Jurkat, Clone E6-1 (cell line): ENCODE measurements around the gene PTGDS.

Experiments
- DNase-seq: peaks from one replicate; pipeline ENCODE4 v3.0.0-alpha.2; 2011; ENCODE audit warnings: low read depth, low spot score
- H3K4me3 ChIP-seq: 2 replicates; pipeline ENCODE4 v1.5.1; 2011; ENCODE audit warnings: mild to moderate bottlenecking, low read length, control low read depth, moderate library complexity

The PTGDS gene

DNA sequence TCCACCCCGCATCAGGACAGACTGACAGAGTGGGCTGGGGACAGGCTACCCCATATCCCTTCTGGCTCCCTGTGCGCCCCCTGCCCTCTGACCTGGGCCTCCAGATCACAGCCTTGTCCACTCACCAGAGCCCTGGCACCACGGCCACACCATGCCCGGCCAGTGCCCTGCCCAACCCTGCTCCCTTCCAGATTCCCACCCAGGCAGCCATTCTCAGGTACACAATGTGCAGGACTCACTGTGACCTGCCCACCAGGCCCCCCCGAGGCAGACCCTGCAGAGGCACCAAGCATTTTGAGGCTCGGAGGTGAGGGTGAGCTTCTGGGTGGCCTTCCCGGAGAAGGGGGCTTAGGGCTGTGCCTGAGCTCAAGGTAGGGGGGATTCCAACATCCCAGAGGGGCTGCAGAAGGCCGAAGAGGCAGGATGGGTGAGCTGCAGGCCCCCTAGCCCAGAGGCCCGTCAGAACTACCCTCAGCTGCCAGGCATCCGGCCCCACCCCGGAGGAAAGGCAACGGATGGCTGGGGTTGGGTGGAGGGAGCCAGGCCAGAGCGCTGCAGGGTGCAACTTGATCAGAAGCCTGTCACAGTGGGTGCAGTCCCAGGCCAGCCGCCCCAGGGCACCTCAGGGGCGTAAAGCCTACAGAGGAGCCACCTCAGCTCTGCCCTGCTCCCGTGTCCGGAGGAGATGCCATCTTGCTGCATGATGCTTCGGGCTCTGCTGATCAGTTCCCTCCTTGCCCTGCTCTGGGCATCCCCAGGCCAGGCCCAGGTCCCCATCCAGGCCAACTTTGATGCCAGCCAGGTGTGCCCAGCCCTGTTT, 5.1 kb downstream of the PTGDS start, which contains the start of gene LCNL1:
LCNL1 (plus strand) TSS at position 762 of the 820 bp plus-strand sequence. CDS start 594 bp downstream, outside the sequence.
- DNase-seq = no peak
- H3K4me3 ChIP-seq = no peak within 1 kb of the TSS

DNA sequence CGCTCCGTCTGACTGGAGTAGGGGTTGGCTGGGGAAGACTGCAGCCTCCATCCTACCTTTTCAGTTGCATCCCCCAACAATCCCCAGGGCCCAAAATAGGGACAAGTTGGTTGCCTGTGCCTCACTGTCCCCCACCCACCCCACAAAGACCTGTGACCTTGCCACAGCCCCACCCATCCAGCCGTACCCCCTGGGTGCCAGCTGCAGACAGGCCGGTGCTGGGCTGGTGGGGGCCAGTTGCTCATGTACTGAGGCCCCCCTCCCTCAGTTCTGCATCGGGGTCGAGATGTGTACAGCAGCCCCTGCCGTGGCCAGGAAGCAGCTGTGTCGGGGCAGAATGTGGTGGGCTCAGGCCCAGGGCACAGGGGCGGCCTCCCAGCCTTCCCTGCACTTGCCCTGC, 5.9 kb downstream of the PTGDS start:
- H3K4me3 ChIP-seq = no peak overlapping the region
- DNase-seq = no peak

DNA sequence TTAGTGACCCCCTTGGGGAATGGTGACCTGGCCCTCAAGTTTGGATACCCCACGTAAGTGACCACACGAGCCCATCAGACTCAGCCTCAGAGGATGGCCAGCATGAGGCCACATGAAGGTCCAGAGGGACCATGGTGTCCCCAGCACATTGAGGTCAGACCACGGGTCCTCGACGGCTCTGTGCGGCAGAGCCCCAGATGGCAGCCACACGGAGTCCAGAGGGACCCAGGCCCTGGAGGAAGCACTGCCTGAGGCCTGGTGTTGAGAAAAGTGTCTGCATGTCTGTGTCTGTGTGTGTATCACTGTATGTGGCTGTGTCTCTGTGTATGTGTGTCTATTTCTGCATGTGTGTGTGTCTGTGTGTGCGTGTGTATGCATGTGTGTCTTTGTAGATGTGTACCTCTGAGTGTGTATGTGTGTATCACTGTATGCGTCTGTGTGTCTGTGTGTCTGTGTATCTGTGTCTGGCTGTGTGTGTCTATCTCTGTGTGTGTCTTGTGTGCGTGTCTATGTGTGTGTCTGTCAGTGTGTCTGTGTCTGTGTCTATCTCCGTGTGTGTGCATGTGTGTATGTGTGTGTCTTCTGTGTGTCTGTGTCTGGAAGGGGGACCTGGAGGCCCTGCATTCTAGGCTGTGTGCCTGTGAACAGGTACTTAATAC, 6.5 kb downstream of the PTGDS start:
- H3K4me3 ChIP-seq = no peak overlapping the region
- no peak for DNase-seq

DNA sequence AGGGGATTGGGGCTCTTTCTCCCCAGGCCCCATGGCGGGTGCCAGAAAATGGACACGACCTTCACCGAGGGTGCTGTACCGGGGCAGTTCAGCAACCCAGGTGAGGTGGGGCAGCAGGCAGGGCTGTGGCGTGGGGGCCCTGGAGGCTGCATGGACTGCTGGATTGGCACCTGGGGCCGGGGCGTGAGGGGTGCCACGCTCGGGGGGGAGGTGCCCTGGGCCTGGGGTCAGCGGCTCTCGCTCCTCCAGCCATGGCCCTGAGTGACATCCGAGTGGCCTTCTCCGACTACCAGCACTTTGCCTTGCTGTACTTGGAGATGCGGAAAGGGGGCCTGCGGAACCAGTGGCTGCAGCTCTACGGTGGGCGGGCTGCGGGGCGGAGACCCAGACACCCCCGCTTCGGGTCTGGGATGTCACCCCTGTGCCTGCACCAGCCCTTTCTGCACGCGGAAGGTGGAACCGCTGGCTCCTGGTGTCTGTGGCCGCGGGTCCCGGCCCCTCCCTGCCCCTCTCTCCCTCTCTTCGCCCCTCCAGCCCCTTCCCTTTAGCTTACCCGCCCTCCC, 7.2 kb downstream of the PTGDS start:
- DNase-seq = no peak

DNA sequence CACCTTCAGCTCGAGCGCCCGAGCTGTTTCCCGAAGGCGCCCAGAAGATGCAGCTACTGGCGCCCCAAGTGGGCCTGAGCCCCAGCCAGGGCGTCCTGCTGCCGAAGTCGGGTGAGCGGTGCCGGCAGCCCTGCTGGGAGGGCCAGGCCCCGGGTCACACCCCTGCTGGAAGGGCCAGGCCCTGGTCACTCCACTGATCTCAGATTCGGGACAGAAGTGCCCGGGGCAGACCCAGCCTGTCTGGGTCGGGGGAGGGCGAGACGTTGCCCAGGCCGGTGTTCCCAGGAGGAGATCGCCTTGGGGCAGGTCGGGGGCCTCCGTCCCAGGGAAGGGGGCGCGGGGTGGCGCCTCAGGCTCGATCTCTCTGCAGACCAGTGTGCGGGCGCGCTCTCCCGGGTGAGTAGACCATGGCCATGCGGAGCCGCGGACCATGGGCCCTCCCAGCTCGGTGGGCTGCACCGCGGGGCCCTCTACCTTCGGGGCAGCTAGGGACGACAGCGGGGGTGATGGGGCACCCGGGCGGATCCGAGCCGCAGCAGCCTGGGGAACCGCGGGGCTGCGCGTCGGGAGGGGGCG, 7.8 kb downstream of the PTGDS start:
- H3K4me3 ChIP-seq = no peak overlapping the region
- DNase-seq = no peak

More for the DNA sequence above, 7.2 kb downstream of the PTGDS start:
- no peak overlapping the region for H3K4me3 ChIP-seq

DNA sequence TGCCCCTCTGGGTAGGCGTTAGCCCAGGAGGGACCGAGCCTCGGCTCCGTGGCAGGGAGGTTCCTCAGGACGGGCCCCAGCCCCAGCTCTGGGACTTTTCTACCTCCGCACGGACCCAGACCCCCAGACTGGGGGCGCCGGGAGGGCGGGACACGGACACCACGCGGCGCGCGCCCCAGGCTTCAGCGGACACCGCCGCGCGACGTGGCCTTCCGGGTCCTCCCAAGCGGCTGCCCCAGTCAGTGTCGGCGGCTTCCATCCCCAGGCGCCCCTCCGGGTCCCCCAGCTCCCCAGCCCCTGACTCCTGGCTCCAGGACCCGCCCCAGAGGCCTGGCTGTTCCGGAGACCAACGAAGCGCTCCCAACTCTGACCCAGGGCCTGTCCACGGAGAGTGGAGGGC, 8.5 kb downstream of the PTGDS start:
- DNase-seq = no peak

DNA sequence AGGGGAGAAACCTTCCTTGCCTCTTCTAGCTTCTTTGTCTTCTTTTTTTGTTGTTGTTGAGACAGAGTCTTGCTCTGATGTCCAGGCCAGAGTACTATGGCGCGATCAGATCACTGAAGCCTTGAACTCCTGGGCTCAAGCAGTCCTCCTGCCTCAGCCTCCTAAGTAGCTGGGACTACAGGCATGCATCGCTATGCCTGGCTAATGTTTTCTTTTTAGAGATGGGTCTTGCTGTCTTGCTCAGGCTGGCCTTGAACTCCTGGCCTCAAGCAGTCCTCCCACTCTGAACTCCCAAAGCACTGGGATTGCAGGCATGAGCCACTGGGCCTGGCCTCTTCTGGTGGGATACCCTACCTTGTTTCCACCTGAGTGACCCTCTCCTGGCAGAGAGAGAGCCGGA, 11.6 kb downstream of the PTGDS start:
- no peak for DNase-seq

More for the DNA sequence above, 8.5 kb downstream of the PTGDS start:
- no peak overlapping the region for H3K4me3 ChIP-seq

DNA sequence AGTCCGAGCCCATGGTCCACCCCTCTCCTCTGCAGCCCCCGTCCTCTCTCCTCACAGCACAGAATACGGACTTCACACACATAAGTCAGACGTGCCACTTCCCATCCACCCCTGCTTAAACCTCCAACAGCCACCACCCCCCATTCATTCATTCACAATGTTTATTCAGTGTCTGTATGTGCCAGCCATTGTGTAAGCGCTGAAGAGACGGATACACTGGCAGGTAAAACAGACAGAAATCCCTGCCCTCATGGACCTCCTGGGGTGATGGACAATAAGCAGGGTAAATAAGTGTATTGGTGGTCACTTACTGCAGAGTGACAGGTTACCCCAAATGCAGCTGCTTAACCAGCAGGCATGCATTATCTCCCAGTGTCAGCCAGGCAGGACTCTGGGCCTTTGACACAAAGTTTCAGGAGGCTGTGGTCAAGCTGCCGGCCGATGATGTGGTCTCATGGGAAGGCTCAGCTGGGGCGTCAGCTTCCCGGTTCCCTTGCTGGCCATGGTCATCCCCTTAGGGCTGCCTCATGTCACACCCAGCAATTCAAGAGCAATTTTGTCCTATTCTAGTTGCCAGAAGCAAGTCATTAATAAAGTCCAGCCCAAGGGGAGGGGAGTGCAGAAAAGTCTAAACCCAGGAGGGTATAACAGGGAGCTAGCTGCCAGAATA, 13.1 kb downstream of the PTGDS start:
- no peak overlapping the region for H3K4me3 ChIP-seq
- no peak for DNase-seq

More for the DNA sequence above, 11.6 kb downstream of the PTGDS start:
- H3K4me3 ChIP-seq = no peak overlapping the region

DNA sequence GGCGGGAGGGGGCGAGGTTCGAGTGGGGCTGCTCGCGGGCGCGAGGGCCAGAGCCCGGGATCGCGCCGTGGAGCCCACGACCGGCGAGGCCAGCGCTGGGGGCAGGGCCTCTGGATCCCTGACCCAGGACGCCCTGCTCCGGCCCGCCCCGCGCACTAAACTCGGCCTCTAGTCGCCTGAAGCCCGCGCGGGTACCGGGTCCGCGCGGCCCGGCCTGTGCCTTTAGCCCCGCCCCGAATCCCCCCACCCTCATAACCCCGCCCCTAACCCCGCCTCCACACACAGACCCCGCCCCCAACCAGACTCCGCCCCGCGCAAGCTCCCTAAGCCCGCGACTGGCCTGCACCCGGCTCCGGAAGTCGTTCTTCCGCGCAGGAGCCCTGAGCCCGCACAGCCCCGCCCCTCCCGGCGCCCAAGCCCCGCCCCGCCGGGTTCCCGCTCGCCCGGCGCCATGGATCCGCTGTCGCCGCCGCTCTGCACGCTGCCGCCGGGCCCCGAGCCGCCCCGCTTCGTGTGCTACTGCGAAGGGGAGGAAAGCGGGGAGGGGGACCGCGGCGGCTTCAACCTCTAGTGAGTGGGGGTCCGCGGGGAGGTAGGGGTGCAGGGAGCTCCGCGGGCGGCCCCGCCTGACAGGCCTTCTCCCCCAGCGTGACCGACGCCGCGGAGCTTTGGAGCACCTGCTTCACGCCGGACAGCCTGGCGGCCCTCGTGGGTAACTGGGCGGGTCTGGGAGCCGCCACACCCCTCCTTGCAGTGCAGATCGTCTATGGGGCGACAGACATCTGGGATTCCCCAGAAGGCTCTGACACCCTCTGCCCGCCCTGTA, 14.9 kb downstream of the PTGDS start, which contains the start of gene PAXX:
PAXX (plus strand) TSS at position 430 of the 826 bp plus-strand sequence; CDS start at position 452, 22 bp downstream.
- peak within 1 kb of the TSS; percentile 87 for H3K4me3 ChIP-seq
- peak; percentile 79 for DNase-seq

DNA sequence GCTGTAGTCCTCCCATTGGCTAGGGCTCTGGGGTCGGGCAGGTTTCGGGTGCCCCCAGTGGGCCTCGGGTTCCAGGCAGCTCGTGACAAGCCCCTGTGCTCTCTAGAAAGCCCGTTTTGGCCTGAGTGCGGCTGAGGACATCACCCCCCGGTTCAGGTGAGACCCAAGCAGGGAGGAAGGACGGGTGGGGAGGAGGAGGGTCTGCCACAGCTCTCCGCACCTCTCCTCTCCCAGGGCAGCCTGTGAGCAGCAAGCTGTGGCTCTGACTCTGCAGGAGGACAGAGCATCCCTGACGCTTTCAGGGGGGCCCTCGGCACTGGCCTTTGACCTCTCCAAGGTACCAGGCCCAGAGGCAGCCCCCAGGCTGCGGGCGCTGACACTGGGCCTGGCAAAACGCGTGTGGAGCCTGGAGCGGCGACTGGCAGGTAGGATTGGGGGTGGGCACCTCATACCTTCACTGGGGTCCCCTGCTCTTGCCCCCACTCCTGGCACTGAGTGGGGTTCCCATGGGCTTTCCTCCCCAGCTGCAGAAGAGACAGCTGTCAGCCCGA, 15.6 kb downstream of the PTGDS start:
- peak overlapping the region; percentile 87 for H3K4me3 ChIP-seq
- no peak for DNase-seq

DNA sequence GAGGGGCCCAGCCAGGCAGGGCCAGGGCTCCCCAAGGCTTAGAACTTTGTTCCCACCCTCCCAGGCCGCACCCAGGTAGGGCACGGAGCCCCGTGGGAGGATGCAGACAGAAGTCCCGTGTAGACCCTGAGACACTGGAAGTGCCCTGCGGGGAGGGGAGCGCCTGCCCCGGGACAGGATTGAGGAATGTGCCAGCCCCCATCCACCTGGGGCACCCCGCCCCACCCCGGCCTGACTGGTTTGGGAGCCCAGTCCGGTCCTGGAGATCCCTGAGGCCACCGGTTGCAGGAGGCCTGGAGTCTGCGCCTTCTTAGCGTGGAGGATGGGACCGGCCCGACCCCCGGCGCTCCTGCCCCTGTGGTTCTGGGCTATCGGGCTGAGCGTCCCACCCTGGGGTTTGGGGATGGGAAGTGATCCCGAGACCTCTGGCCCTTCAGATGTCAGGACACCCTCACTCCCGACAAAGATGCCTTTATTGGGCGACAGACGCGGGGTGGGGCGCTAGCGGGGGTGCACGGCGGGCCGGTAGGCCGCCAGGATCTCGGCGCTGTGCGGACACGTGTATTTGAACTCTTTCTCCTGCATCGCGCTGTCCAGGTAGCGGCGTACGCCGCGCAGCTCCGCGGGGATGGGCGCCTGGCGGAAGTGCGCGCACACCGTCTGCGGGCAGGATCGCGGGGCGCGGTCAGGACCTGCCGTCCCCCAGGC, 17.0 kb downstream of the PTGDS start:
- DNase-seq = no peak
- H3K4me3 ChIP-seq = no peak overlapping the region

DNA sequence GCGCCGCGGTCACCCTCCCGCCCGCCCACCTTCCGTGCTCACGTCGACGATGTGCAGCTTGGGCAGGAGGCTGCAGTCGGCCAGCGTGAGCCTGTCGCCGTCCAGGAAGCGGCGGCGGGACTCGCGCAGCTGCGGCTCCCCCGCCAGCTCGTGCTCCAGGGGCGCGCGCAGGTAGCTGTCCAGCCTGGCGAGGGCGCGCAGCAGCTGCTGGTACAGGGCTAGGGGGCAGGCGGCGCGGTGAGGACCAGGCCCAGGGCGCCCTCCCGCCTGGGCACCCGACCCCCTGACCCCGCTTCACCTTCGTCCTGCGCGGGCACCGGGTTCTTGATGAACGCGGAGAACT, 17.6 kb downstream of the PTGDS start:
- no peak for DNase-seq
- H3K4me3 ChIP-seq = no peak overlapping the region

DNA sequence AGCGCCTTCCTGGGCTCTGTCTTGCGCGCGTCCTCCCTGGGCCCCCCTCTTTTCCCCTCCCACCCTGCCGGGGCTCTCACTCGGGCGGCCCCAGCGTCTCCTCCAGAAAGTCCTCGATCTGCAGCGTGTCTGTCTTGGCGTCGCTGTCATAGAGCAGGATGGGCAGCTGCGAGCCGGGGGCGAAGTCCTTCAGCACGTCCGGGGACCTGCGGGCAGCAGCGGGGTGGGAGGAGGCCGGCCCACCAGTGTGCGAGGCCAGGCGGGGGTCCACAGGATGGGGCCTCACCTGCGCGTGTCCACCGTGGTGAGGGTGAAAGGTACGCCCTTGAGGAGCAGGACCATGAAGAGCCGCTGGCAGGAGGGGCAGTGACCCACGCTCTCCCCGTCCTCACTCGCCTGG, 18.1 kb downstream of the PTGDS start:
- H3K4me3 ChIP-seq = no peak overlapping the region
- DNase-seq = no peak

DNA sequence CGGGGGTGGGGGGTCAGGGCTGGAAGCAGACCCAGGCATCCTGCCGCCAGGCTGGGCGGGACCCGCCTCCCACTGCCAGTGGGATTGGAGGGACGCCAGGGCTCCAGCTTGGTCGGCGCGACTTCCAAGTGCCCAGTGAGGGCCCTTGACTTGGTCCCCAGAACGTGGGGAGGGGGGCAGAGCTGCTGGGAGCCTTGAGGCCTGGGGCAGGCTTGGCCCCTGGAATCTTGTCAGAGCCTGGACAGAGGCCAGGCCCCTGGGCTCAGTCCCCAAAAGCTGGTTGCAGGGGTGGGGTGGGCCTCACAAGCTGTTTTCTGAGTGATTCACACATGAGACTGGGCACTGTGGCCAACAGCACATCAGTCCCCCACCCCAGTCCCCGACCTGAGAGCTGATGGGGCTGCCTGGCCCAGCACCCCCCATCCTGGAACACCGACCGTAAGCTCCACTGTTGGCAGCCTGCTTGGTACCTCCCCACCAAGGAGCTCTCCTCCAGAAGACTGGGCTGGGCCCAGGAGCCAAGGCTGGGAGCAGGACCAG, 18.5 kb downstream of the PTGDS start:
- no peak for DNase-seq
- H3K4me3 ChIP-seq = no peak overlapping the region

DNA sequence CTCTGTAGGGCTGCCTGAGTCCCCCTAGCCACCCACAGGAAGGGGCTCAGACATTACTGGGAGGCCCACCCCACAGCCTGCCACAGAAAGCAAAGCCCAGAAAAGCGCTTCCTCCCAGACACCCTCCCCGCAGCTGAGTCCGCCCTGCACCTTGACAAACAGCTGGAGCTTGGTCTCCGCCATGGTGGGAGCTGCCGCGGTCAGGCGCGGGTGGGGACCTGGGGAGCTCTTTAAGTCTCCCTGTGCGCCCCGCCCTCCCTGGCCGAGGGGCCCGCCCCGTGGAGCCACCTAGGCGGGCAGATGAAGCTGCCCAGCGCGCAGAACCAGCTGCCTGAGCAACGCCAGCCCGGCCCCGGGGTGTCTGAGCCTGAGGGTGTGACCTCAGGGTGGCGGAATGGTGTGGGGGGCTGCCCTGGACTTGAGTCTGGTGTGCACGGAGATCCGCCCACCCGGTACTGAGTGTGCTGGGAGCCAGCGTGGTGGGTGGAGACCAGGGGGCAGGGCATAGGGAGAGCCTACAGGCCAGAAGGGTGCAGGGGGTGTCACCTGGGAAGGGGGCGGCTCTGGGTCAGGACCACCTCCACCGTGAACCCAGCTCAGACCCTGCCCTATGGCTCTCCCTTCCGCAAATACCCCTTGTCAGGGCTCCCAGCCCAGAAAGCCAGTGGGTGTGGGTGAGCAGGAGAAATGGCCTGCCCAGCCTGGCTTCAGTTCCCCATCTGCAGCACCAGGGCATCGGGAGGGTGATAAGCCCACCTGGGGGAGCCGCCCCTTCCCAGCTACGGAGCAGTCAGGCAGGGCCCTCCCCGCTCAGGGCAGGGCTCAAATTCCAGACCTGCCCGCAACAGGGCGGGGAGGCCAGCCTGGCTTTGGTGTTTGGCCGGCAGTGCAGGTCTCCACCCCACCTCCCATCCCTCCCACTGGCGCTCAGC, 19.3 kb downstream of the PTGDS start, which contains the start of gene CLIC3:
CLIC3 (minus strand) TSS at position 208 of the 932 bp plus-strand sequence; CDS start at position 183, 25 bp downstream.
- H3K4me3 ChIP-seq = no peak within 1 kb of the TSS
- DNase-seq = peak; percentile 51

DNA sequence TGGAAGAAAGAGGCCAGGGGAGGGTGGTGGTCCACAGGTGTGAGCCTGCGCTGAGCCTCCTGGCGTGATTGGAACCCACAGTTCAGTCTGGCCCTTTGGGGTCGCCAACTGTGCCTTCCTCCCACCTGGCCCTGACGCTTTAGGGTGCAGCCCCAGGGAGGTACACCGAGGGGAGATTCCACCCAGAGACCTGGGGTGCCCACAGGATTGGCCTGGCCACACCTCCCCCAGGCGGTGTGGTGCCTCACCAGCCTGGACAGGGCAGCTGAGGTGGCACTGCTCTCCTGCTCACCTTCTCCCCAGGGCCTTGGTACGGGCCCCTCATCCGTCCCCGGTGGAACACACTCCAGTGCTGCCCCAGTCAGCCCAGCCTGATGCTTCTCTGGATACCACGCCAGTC, 20.1 kb downstream of the PTGDS start:
- no peak for DNase-seq
- H3K4me3 ChIP-seq = no peak overlapping the region
